ENCODE results near the gene NEB. TPM values are rescaled to one million over a fixed set of nuclear protein-coding genes. Genes with fewer than 3 reads are reported as not detected.

NEB gene
- total and polyA plus RNA-seq, 2 of the 13 experiments (the other 11 are each of a cell fraction or from before 2014, with no cell fraction given), result 0.21 to 0.24 TPM

DNA sequence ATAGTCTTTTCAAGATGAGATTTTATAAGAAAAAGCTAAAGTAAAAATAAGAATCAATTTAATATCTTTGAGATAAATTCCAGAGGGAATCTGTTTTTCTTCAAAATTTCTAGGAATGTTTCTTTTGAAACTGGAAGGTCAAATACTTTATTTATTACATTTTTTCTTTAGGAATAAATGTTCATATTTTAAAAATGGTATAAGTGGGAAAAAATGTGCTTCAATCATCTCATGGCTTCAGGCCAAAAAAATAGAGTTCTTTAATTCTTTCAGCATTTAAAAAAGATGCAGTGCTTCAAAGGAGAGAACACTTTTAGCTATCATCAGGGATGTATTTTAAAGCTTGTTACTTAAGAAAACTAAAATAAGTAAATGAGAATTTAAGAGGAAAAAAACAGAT, 110.6 kb downstream of the NEB start (continued):
- TF ChIP-seq PAXIP1 (CRISPR knock-in tag; conservative IDR thresholded peaks at IDR 0.05) (no peak), RXRA (CRISPR knock-in tag; IDR thresholded peaks at IDR 0.05) (no peak), FOXP1 (IDR thresholded peaks at IDR 0.05) (no peak), FOXP1 (CRISPR knock-in tag; IDR thresholded peaks at IDR 0.05) (no peak), ARNT2 (CRISPR knock-in tag; IDR thresholded peaks at IDR 0.05; ENCODE audit: low read depth) (no peak), PHB2 (IDR thresholded peaks at IDR 0.05; ENCODE audit: partially characterized antibody) (no peak)
- TF ChIP-seq, protein P1, sequence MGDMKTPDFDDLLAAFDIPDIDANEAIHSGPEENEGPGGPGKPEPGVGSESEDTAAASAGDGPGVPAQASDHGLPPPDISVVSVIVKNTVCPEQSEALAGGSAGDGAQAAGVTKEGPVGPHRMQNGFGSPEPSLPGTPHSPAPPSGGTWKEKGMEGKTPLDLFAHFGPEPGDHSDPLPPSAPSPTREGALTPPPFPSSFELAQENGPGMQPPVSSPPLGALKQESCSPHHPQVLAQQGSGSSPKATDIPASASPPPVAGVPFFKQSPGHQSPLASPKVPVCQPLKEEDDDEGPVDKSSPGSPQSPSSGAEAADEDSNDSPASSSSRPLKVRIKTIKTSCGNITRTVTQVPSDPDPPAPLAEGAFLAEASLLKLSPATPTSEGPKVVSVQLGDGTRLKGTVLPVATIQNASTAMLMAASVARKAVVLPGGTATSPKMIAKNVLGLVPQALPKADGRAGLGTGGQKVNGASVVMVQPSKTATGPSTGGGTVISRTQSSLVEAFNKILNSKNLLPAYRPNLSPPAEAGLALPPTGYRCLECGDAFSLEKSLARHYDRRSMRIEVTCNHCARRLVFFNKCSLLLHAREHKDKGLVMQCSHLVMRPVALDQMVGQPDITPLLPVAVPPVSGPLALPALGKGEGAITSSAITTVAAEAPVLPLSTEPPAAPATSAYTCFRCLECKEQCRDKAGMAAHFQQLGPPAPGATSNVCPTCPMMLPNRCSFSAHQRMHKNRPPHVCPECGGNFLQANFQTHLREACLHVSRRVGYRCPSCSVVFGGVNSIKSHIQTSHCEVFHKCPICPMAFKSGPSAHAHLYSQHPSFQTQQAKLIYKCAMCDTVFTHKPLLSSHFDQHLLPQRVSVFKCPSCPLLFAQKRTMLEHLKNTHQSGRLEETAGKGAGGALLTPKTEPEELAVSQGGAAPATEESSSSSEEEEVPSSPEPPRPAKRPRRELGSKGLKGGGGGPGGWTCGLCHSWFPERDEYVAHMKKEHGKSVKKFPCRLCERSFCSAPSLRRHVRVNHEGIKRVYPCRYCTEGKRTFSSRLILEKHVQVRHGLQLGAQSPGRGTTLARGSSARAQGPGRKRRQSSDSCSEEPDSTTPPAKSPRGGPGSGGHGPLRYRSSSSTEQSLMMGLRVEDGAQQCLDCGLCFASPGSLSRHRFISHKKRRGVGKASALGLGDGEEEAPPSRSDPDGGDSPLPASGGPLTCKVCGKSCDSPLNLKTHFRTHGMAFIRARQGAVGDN (CRISPR knock-in tag; IDR thresholded peaks at IDR 0.05), result no peak
